ENCODE measurements around the gene TCTN1.

Gene TCTN1

DNA sequence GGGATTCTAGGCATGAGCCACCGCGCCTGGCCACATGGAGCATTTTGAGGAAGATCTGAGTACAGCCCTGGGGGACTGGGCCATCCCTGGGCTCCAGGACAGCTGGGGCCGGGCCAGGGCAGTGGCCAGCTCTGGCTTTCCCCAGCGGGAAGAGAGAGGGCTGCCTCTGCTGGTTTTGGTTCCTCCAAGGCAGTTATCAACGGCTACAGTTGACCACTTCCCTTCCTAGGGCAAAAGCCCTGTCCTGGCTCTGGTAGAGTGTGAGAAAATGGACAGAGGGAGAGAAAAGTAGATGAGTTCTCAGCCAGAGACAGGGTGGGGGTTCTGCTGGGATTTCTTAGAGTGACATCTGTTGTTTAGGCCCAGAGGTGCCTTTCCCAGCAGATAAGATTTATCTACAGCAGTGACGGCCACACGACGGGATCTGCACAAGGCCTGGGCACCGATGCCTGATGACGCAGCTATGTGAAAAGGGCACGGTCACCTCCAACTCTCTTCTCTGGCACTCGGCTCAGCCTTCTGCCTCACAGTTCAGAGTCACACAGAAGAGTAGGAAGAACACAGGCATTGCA, 80.5 kb downstream of the TCTN1 start:
- no peaks in the 10 kb centered on the region for H3K9me3 ChIP-seq (ENCODE audit: insufficient read depth, low read length)
- no peak overlapping the region for H3K27ac ChIP-seq (ENCODE audit: low read depth, low read length)
- no peaks in the 10 kb centered on the region for H4K20me1 ChIP-seq (ENCODE audit: low read depth, low read length)
- no peak overlapping the region for H3K9ac ChIP-seq (ENCODE audit: low read length)
- peaks cover 12% of the 10 kb centered on the region for H3F3A ChIP-seq (ENCODE audit: insufficient read depth)
- no peak for TF ChIP-seq EZH2phosphoT487 (conservative IDR thresholded peaks at IDR 0.05; ENCODE audit: low read length)
- no peaks in the 10 kb centered on the region for H3K27me3 ChIP-seq (ENCODE audit: low read length)
- no peak overlapping the region for H2AFZ ChIP-seq (ENCODE audit: low read depth, low read length, severe bottlenecking)
- no peaks in the 10 kb centered on the region for H3K36me3 ChIP-seq (ENCODE audit: low read length)
- H3K4me2 ChIP-seq (ENCODE audit: low read depth, low read length, poor library complexity, severe bottlenecking) = no peak overlapping the region
- no peaks in the 10 kb centered on the region for H3K9me2 ChIP-seq (replicated peaks; ENCODE audit: insufficient read depth, low read length)
- H3K4me3 ChIP-seq (ENCODE audit: insufficient read depth, low read length, poor library complexity, severe bottlenecking) = no peak overlapping the region
- H3K79me2 ChIP-seq (ENCODE audit: insufficient read depth, low read length) = no peaks in the 10 kb centered on the region

DNA sequence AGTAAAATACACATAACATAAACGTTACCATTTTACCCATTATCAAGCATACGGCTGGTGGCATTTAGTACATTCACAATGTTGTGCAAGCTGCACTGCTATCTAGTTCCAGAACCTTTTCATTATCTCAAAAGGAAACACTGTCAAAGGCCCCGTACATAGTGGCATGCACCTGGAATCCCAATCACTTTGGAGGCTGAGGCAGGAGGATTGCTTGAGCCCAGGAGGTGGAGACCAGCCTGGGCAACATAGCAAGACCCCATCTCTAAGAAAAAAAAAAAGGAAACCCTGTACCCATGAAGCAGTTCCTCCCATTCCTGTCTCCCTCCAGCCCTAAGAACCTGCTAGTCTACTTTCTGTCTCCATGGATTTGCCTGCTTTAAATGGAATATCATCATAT, 82.4 kb downstream of the TCTN1 start:
- no peak overlapping the region for H3K4me2 ChIP-seq (ENCODE audit: low read depth, low read length, poor library complexity, severe bottlenecking)
- H3K27me3 ChIP-seq (ENCODE audit: low read length) = no peaks in the 10 kb centered on the region
- no peaks in the 10 kb centered on the region for H3K79me2 ChIP-seq (ENCODE audit: insufficient read depth, low read length)
- no peaks in the 10 kb centered on the region for H3K36me3 ChIP-seq (ENCODE audit: low read length)
- no peak for TF ChIP-seq EZH2phosphoT487 (conservative IDR thresholded peaks at IDR 0.05; ENCODE audit: low read length)
- TF ChIP-seq, protein P1, sequence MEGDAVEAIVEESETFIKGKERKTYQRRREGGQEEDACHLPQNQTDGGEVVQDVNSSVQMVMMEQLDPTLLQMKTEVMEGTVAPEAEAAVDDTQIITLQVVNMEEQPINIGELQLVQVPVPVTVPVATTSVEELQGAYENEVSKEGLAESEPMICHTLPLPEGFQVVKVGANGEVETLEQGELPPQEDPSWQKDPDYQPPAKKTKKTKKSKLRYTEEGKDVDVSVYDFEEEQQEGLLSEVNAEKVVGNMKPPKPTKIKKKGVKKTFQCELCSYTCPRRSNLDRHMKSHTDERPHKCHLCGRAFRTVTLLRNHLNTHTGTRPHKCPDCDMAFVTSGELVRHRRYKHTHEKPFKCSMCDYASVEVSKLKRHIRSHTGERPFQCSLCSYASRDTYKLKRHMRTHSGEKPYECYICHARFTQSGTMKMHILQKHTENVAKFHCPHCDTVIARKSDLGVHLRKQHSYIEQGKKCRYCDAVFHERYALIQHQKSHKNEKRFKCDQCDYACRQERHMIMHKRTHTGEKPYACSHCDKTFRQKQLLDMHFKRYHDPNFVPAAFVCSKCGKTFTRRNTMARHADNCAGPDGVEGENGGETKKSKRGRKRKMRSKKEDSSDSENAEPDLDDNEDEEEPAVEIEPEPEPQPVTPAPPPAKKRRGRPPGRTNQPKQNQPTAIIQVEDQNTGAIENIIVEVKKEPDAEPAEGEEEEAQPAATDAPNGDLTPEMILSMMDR (IDR thresholded peaks at IDR 0.05; ENCODE audit: insufficient read depth, low read length, poor library complexity, severe bottlenecking) = no peak
- no peaks in the 10 kb centered on the region for H3K9me3 ChIP-seq (ENCODE audit: insufficient read depth, low read length)
- no peaks in the 10 kb centered on the region for H4K20me1 ChIP-seq (ENCODE audit: low read depth, low read length)
- H3K9ac ChIP-seq (ENCODE audit: low read length) = no peak overlapping the region
- no peak overlapping the region for H3K27ac ChIP-seq (ENCODE audit: low read depth, low read length)
- H3K4me3 ChIP-seq (ENCODE audit: insufficient read depth, low read length, poor library complexity, severe bottlenecking) = no peak overlapping the region
- no peaks in the 10 kb centered on the region for H3K9me2 ChIP-seq (replicated peaks; ENCODE audit: insufficient read depth, low read length)
- peaks cover 9% of the 10 kb centered on the region for H3F3A ChIP-seq (ENCODE audit: insufficient read depth)
- no peak overlapping the region for H2AFZ ChIP-seq (ENCODE audit: low read depth, low read length, severe bottlenecking)

DNA sequence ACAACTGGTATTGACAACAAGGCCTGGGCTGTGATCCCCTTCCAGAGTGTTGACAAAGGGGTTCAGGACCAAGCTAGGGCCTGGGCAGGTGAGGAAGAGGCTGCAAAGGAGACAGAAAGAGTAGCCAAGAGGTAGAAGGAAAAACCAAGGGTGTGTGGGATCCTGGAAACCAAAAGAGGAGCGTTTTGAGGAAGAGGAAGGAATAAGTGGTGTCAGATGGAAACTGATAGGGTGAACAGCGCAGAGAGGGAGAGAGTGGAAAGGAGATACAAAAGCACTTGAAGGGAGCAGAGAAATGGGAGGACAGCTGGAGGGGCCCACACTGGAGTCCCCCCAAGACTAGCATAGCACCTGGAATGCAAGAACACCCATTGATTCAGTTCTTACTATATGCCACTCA, 83.3 kb downstream of the TCTN1 start:
- no peak overlapping the region for H2AFZ ChIP-seq (ENCODE audit: low read depth, low read length, severe bottlenecking)
- no peak overlapping the region for H3K27ac ChIP-seq (ENCODE audit: low read depth, low read length)
- no peaks in the 10 kb centered on the region for H3K36me3 ChIP-seq (ENCODE audit: low read length)
- H3K9ac ChIP-seq (ENCODE audit: low read length) = no peak overlapping the region
- H3K79me2 ChIP-seq (ENCODE audit: insufficient read depth, low read length) = no peaks in the 10 kb centered on the region
- no peak overlapping the region for H3K4me3 ChIP-seq (ENCODE audit: insufficient read depth, low read length, poor library complexity, severe bottlenecking)
- H3K9me3 ChIP-seq (ENCODE audit: insufficient read depth, low read length) = no peaks in the 10 kb centered on the region
- H3K27me3 ChIP-seq (ENCODE audit: low read length) = no peaks in the 10 kb centered on the region
- H4K20me1 ChIP-seq (ENCODE audit: low read depth, low read length) = no peaks in the 10 kb centered on the region
- TF ChIP-seq, protein P1 (IDR thresholded peaks at IDR 0.05; ENCODE audit: insufficient read depth, low read length, poor library complexity, severe bottlenecking) = no peak
- TF ChIP-seq EZH2phosphoT487 (conservative IDR thresholded peaks at IDR 0.05; ENCODE audit: low read length) = no peak
- H3K9me2 ChIP-seq (replicated peaks; ENCODE audit: insufficient read depth, low read length) = no peaks in the 10 kb centered on the region
- no peak overlapping the region for H3K4me2 ChIP-seq (ENCODE audit: low read depth, low read length, poor library complexity, severe bottlenecking)
- H3F3A ChIP-seq (ENCODE audit: insufficient read depth) = peaks cover under 1% of the 10 kb centered on the region; the same call in 1 of the 2 replicates

DNA sequence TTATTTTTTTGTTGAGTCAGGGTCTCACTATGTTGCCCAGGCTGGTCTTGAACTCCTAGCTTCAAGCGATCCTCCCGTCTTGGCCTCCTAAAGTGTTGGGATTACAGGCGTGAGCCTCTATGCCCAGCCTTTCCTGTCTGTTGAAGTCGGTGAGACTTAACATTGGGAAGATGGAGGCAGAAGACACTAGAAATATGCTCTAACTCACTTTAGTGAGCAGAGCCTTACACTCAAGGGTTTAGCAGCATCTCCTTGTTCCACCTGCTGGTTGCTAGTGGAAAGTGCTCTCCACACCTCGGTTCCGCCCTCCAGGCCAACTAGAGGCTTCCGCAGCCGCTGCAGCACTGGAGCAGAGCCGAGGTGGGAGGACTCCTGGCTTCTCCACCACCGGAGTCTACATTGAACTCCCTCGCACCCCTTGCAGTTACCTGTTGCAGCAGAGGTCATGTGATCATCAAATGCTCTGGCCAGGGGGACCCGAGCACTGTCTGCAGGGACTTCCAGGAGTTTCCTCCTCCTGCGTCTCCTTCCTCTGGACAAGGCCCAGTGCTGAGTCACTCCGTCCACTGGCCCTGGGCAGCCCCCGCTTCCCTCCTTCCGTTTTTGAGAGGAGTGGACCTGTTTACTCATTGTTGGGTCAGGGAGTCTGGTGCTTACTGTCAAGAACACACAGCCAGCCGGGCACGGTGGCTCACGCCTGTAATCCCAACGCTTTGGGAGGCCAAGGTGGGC, 84.4 kb downstream of the TCTN1 start:
- H3F3A ChIP-seq (ENCODE audit: insufficient read depth) = no peaks in the 10 kb centered on the region
- no peaks in the 10 kb centered on the region for H4K20me1 ChIP-seq (ENCODE audit: low read depth, low read length)
- peak overlapping the region; percentile 35 for H3K4me2 ChIP-seq (ENCODE audit: low read depth, low read length, poor library complexity, severe bottlenecking)
- H3K36me3 ChIP-seq (ENCODE audit: low read length) = no peaks in the 10 kb centered on the region
- peak overlapping the region; percentile 59 for H3K27ac ChIP-seq (ENCODE audit: low read depth, low read length)
- H3K9me2 ChIP-seq (replicated peaks; ENCODE audit: insufficient read depth, low read length) = no peaks in the 10 kb centered on the region
- H3K9ac ChIP-seq (ENCODE audit: low read length) = peak overlapping the region; percentile 51
- no peak overlapping the region for H3K4me3 ChIP-seq (ENCODE audit: insufficient read depth, low read length, poor library complexity, severe bottlenecking)
- no peaks in the 10 kb centered on the region for H3K27me3 ChIP-seq (ENCODE audit: low read length)
- H3K79me2 ChIP-seq (ENCODE audit: insufficient read depth, low read length) = no peaks in the 10 kb centered on the region
- peak overlapping the region; percentile 89 for H2AFZ ChIP-seq (ENCODE audit: low read depth, low read length, severe bottlenecking)
- no peak for TF ChIP-seq EZH2phosphoT487 (conservative IDR thresholded peaks at IDR 0.05; ENCODE audit: low read length)
- TF ChIP-seq, protein P1 (IDR thresholded peaks at IDR 0.05; ENCODE audit: insufficient read depth, low read length, poor library complexity, severe bottlenecking) = peak; percentile 81
- H3K9me3 ChIP-seq (ENCODE audit: insufficient read depth, low read length) = no peaks in the 10 kb centered on the region
